SK-N-MC (cell line): ENCODE measurements around the gene ADAMTS17.

Experiments
- EZH2 ChIP-seq: fragments of 200-600 bp; sonication (generic); IDR thresholded peaks from one replicate; pipeline ENCODE4 v1.6.1; 2017; ENCODE audit warnings: antibody characterized with exemption
- FOXP2 ChIP-seq: optimal IDR thresholded peaks from 2 replicates; pipeline ENCODE3; 2011; ENCODE audit warnings: mild to moderate bottlenecking, moderate library complexity; ENCODE audit not compliant: insufficient read depth; ENCODE audit errors: extremely low read length, control extremely low read depth
- POLR2AphosphoS5 ChIP-seq: IDR thresholded peaks from 2 replicates; pipeline ENCODE4 v1.6.1; 2012; ENCODE audit warnings: mild to moderate bottlenecking, low read depth, low read length, borderline replicate concordance

- TF ChIP-seq EZH2: no peak
- TF ChIP-seq POLR2AphosphoS5: no peak
- no peak for TF ChIP-seq FOXP2
Measured at GRCh38 chr15:100337096-100338044, 4.4 kb downstream of the ADAMTS17 start.
